Dermis microvascular lymphatic vessel endothelial cell (primary cell): ENCODE data around the gene PPP6R3. TPM values are rescaled to one million over a fixed set of nuclear protein-coding genes. Genes with fewer than 3 reads are reported as not detected.

Experiments used
- total RNA-seq: library from RNA; depleted of rRNA; stranded (reverse); fragments of >200 nt; gene quantifications from 2 replicates; pipeline ENCODE4 v1.2.1, GENCODE V29; 2014

The PPP6R3 gene
- total RNA-seq, 1 donor from 2014 or later: 115 TPM

Other genes starting within 250 kb of the PPP6R3 start
- 16.3 and 20.5 TPM in 2 replicates for gene KMT5B, start 247.5 kb upstream of the PPP6R3 start, total RNA-seq
- 5.4 and 5.9 TPM in 2 replicates for gene C11orf24, start 188.8 kb upstream of the PPP6R3 start, total RNA-seq
- 55.8 and 107 TPM in 2 replicates for gene LRP5, start 148.2 kb upstream of the PPP6R3 start, total RNA-seq
- 0.76 and 2.4 TPM in 2 replicates for gene GAL, start 223.8 kb downstream of the PPP6R3 start, total RNA-seq